Neural cell (in vitro differentiated cells): ENCODE results near the gene ARHGEF38.

Source experiments
- EZH2 ChIP-seq: fragments of 200-600, 300-800 bp; shearing (Covaris generic), sonication (generic); IDR thresholded peaks from 2 replicates; pipeline ENCODE4 v1.6.1; 2014; ENCODE audit warnings: antibody characterized with exemption, low read length, borderline replicate concordance, mild to moderate bottlenecking; ENCODE audit not compliant: insufficient read depth, poor library complexity, severe bottlenecking
- POLR2AphosphoS5 ChIP-seq: IDR thresholded peaks from 2 replicates; pipeline ENCODE4 v1.6.1; 2012
- REST ChIP-seq: IDR thresholded peaks from 2 replicates; pipeline ENCODE4 v1.6.1; 2012; ENCODE audit warnings: borderline replicate concordance
- SMC3 ChIP-seq: fragments of 450-650 bp; conservative IDR thresholded peaks from 2 replicates; pipeline ENCODE4 v1.6.1; 2014; ENCODE audit warnings: antibody characterized with exemption, mild to moderate bottlenecking, moderate library complexity; ENCODE audit not compliant: poor library complexity
- TF ChIP-seq, protein P1 (sequence below): fragments of 450-650 bp; IDR thresholded peaks from 2 replicates; pipeline ENCODE4 v1.5.1; 2014; ENCODE audit warnings: antibody characterized with exemption, mild to moderate bottlenecking, moderate library complexity; ENCODE audit not compliant: poor library complexity, severe bottlenecking

- TF ChIP-seq, protein P1, sequence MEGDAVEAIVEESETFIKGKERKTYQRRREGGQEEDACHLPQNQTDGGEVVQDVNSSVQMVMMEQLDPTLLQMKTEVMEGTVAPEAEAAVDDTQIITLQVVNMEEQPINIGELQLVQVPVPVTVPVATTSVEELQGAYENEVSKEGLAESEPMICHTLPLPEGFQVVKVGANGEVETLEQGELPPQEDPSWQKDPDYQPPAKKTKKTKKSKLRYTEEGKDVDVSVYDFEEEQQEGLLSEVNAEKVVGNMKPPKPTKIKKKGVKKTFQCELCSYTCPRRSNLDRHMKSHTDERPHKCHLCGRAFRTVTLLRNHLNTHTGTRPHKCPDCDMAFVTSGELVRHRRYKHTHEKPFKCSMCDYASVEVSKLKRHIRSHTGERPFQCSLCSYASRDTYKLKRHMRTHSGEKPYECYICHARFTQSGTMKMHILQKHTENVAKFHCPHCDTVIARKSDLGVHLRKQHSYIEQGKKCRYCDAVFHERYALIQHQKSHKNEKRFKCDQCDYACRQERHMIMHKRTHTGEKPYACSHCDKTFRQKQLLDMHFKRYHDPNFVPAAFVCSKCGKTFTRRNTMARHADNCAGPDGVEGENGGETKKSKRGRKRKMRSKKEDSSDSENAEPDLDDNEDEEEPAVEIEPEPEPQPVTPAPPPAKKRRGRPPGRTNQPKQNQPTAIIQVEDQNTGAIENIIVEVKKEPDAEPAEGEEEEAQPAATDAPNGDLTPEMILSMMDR = no peak
- TF ChIP-seq REST (no peak), POLR2AphosphoS5 (no peak), EZH2 (no peak), SMC3 (no peak)
Observed at GRCh38 chr4:105710678-105711077, 158.3 kb downstream of the ARHGEF38 start.
